ENCODE results near the gene TRAPPC14. TPM values are rescaled to one million over a fixed set of nuclear protein-coding genes. Genes with fewer than 3 reads are reported as not detected.

Gene TRAPPC14
- total and polyA plus RNA-seq, 10 of the 15 experiments (the other 5 are each of a cell fraction or from before 2014, with no cell fraction given): 0.21 to 24.7 (median 7.5) TPM

DNA sequence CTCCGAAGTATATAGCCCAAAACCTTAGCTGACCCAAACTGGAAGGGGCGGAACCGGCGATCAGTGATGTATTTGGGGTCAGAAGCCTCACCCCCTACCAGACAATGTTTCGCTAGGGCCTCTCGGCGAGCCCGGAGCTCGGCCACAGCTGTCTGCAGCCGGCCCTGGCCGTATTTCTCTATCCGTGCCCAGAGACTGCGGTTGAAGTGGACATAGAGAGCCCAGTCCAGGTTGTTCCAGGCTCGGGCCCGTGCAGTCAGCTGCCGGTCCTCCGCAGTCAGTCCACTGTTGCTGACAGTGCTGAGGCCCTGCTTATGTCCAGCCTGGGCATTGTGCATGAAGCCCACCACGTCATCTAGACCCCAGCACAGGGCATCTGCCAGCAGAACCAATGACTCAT lies 1.5 kb upstream of the TRAPPC14 start:
- ChIA-PET POLR2A (interaction anchor here (0.6 to 2.2 kb wide), 3 partner anchors 10 to 240 kb away, joined by 3 to 9 read pairs (median 3); no protein-coding TSS in a partner anchor), SMC1A (ENCODE audit: uncharacterized antibody, unreplicated experiment) (interaction anchor here (1.3 kb wide), 1 partner anchor 10 kb away, joined by 3 read pairs; no protein-coding TSS in a partner anchor), RAD21 (ENCODE audit: unreplicated experiment) (no interaction called here), CTCF (interaction anchor here (0.5 to 1.9 kb wide), 3 partner anchors 8 to 58 kb away, joined by 3 to 7 read pairs (median 6); partner anchors contain the start of gene GAL3ST4)
- H2AFZ ChIP-seq (ENCODE audit: control insufficient read depth, low read depth, low read length): no peak overlapping the region
- in situ Hi-C loops (cut with MboI): no loop called here
- no peak overlapping the region for H3K4me3 ChIP-seq
- no peak overlapping the region for H3K27ac ChIP-seq (ENCODE audit: control insufficient read depth, insufficient read depth)
- H3K27me3 ChIP-seq (replicated peaks in 1 of 2; ENCODE audit: control insufficient read depth in 2 of 2, insufficient read depth in 2 of 2, low read length in 1 of 2): no peaks in the 10 kb centered on the region
- no peaks in the 10 kb centered on the region for H4K20me1 ChIP-seq (ENCODE audit: control insufficient read depth, insufficient read depth)
- DNase-seq (ENCODE audit: low read depth, low spot score) (no peak), FAIRE-seq (no peak), ATAC-seq (no peak)
- TF ChIP-seq ZNF622 (IDR thresholded peaks at IDR 0.05) (no peak), POLR2AphosphoS5 (IDR thresholded peaks at IDR 0.05; ENCODE audit: low read length) (no peak), CBFB (IDR thresholded peaks at IDR 0.05; ENCODE audit: low read depth) (no peak), TARDBP (IDR thresholded peaks at IDR 0.05; ENCODE audit: borderline replicate concordance) (no peak), ZNF207 (IDR thresholded peaks at IDR 0.05; ENCODE audit: borderline replicate concordance) (no peak), BCL11A (IDR thresholded peaks at IDR 0.05; ENCODE audit: low read depth, low read length) (no peak), NRF1 (conservative IDR thresholded peaks at IDR 0.05; ENCODE audit: low read depth, low read length) (no peak), MTA2 (IDR thresholded peaks at IDR 0.05; ENCODE audit: low read depth) (no peak), FOXM1 (IDR thresholded peaks at IDR 0.05; ENCODE audit: low read depth, low read length) (no peak), SUZ12 (IDR thresholded peaks at IDR 0.05; ENCODE audit: unreplicated experiment) (no peak), MYB (IDR thresholded peaks at IDR 0.05; ENCODE audit: borderline replicate concordance, low read depth, low read length) (no peak), ZNF274 (IDR thresholded peaks at IDR 0.05; ENCODE audit: insufficient read depth, insufficient read length) (no peak), SUPT20H (IDR thresholded peaks at IDR 0.05; ENCODE audit: borderline replicate concordance, control insufficient read depth, low read depth, low read length) (no peak)
- TF ChIP-seq, protein P1, sequence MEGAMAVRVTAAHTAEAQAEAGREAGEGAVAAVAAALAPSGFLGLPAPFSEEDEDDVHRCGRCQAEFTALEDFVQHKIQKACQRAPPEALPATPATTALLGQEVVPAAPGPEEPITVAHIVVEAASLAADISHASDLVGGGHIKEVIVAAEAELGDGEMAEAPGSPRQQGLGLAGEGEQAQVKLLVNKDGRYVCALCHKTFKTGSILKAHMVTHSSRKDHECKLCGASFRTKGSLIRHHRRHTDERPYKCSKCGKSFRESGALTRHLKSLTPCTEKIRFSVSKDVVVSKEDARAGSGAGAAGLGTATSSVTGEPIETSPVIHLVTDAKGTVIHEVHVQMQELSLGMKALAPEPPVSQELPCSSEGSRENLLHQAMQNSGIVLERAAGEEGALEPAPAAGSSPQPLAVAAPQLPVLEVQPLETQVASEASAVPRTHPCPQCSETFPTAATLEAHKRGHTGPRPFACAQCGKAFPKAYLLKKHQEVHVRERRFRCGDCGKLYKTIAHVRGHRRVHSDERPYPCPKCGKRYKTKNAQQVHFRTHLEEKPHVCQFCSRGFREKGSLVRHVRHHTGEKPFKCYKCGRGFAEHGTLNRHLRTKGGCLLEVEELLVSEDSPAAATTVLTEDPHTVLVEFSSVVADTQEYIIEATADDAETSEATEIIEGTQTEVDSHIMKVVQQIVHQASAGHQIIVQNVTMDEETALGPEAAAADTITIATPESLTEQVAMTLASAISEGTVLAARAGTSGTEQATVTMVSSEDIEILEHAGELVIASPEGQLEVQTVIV (IDR thresholded peaks at IDR 0.05; ENCODE audit: borderline replicate concordance, partially characterized antibody): no peak
- TF ChIP-seq, protein P2, sequence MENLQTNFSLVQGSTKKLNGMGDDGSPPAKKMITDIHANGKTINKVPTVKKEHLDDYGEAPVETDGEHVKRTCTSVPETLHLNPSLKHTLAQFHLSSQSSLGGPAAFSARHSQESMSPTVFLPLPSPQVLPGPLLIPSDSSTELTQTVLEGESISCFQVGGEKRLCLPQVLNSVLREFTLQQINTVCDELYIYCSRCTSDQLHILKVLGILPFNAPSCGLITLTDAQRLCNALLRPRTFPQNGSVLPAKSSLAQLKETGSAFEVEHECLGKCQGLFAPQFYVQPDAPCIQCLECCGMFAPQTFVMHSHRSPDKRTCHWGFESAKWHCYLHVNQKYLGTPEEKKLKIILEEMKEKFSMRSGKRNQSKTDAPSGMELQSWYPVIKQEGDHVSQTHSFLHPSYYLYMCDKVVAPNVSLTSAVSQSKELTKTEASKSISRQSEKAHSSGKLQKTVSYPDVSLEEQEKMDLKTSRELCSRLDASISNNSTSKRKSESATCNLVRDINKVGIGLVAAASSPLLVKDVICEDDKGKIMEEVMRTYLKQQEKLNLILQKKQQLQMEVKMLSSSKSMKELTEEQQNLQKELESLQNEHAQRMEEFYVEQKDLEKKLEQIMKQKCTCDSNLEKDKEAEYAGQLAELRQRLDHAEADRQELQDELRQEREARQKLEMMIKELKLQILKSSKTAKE (IDR thresholded peaks at IDR 0.05; ENCODE audit: low read depth, poor library complexity, severe bottlenecking): no peak
- no TSS peak for BruUV-seq (replicated peaks)
- no peak overlapping the region for H3K4me2 ChIP-seq (ENCODE audit: control insufficient read depth, insufficient read depth)
- peaks cover 13% of the 10 kb centered on the region; the same call in 1 of the 2 replicates for H3K4me1 ChIP-seq (ENCODE audit: control insufficient read depth, insufficient read depth, low read length)
- H3K9ac ChIP-seq (ENCODE audit: control insufficient read depth, insufficient read depth, low read length): no peak overlapping the region
- H3K79me2 ChIP-seq (ENCODE audit: control insufficient read depth, insufficient read depth, low read length): peaks cover 11% of the 10 kb centered on the region
- H3K9me3 ChIP-seq (replicated peaks; ENCODE audit: control insufficient read depth, insufficient read depth, low read length): no peaks in the 10 kb centered on the region
- peaks cover 0 to 12% of the 10 kb centered on the region in 2 experiments; a peak in 3 of 4 replicates for H3K36me3 ChIP-seq (ENCODE audit: control insufficient read depth in 2 of 2, insufficient read depth in 2 of 2, low read length in 1 of 2)
- 91% methylated on average over 18 of the region's 18 CpGs for WGBS (ENCODE audit: insufficient coverage, insufficient replicate concordance, low lambda C conversion rate, missing lambda C conversion rate)
- intact Hi-C loops (cut with micrococcal nuclease; ENCODE audit: unreplicated experiment): no loop called here

Data from GM12878 (cell line).